Upper lobe of left lung (tissue), 4 donors: Measurements from ENCODE around the gene SNX32.

Source experiments
- CTCF ChIP-seq, 6 experiments: fragments of 450-650 bp in 4 of 6; fragments of 200-600 bp in 2 of 6; sonication (generic) in 2 of 6; IDR thresholded peaks; one replicate each; pipeline ENCODE4 v1.5.1; 2016 to 2019; ENCODE audit warnings: antibody characterized with exemption in 6 of 6
- EP300 ChIP-seq, 4 donors: sonication (generic); formaldehyde crosslinking; IDR thresholded peaks; one replicate each; pipeline ENCODE4 v1.5.1; 2017; ENCODE audit warnings: antibody characterized with exemption in 4 of 4, control low read depth in 2 of 4
- POLR2A ChIP-seq, 4 donors: fragments of 450-650 bp; IDR thresholded peaks; one replicate each; pipeline ENCODE4 v1.5.1; 2016 to 2017; ENCODE audit warnings: antibody characterized with exemption in 4 of 4, mild to moderate bottlenecking in 2 of 4
- POLR2AphosphoS5 ChIP-seq, 2 donors: sonication (generic); formaldehyde crosslinking; IDR thresholded peaks; one replicate each; pipeline ENCODE4 v1.5.1; 2017; ENCODE audit warnings: antibody characterized with exemption in 2 of 2

- TF ChIP-seq EP300 (IDR thresholded peaks at IDR 0.05): no peak
- no peak for TF ChIP-seq CTCF (IDR thresholded peaks at IDR 0.05)
- no peak for TF ChIP-seq POLR2AphosphoS5 (IDR thresholded peaks at IDR 0.05)
- TF ChIP-seq POLR2A (IDR thresholded peaks at IDR 0.05): no peak
These were observed 63.3 kb downstream of the SNX32 start for GRCh38 chr11:65897020-65897471.
